IMR-90 (cell line): ENCODE results near the gene NADK.

Source experiments
- CEBPB ChIP-seq: IDR thresholded peaks from 2 replicates; pipeline ENCODE4 v1.6.1; 2012; ENCODE audit warnings: low read depth, low read length, improper control_type of control experiment
- CHD1 ChIP-seq: IDR thresholded peaks from 2 replicates; pipeline ENCODE4 v1.6.1; 2012; ENCODE audit warnings: low read depth, low read length, improper control_type of control experiment
- MAZ ChIP-seq: IDR thresholded peaks from 2 replicates; pipeline ENCODE4 v1.6.1; 2012; ENCODE audit warnings: low read depth, mild to moderate bottlenecking, low read length, improper control_type of control experiment, moderate library complexity, borderline replicate concordance
- MXI1 ChIP-seq: IDR thresholded peaks from 2 replicates; pipeline ENCODE4 v1.6.1; 2012; ENCODE audit warnings: low read depth, mild to moderate bottlenecking, low read length, moderate library complexity, borderline replicate concordance
- NFE2L2 ChIP-seq: fragments of 150-350 bp; IDR thresholded peaks from 2 replicates; pipeline ENCODE4 v1.6.1; 2016; ENCODE audit warnings: low read depth, mild to moderate bottlenecking, low read length
- POLR2A ChIP-seq: IDR thresholded peaks from 2 replicates; pipeline ENCODE4 v1.6.1; 2012; ENCODE audit warnings: mild to moderate bottlenecking, low read depth, low read length
- RFX5 ChIP-seq: IDR thresholded peaks from 2 replicates; pipeline ENCODE4 v1.8.0; 2012; ENCODE audit warnings: low read depth, mild to moderate bottlenecking, low read length, moderate library complexity
- USF2 ChIP-seq: fragments of 150-350 bp; IDR thresholded peaks from 2 replicates; pipeline ENCODE4 v1.6.1; 2017; ENCODE audit warnings: mild to moderate bottlenecking, antibody characterized with exemption, low read length, low read depth
- TF ChIP-seq, protein P1 (sequence below): conservative IDR thresholded peaks from 2 replicates; pipeline ENCODE4 v1.5.1; 2012; ENCODE audit warnings: mild to moderate bottlenecking, low read depth, low read length, improper control_type of control experiment
- TF ChIP-seq, protein P2 (sequence below): fragments of 150-350 bp; IDR thresholded peaks from 2 replicates; pipeline ENCODE4 v1.6.1; 2016; ENCODE audit warnings: low read depth, mild to moderate bottlenecking, low read length, moderate library complexity, borderline replicate concordance

DNA sequence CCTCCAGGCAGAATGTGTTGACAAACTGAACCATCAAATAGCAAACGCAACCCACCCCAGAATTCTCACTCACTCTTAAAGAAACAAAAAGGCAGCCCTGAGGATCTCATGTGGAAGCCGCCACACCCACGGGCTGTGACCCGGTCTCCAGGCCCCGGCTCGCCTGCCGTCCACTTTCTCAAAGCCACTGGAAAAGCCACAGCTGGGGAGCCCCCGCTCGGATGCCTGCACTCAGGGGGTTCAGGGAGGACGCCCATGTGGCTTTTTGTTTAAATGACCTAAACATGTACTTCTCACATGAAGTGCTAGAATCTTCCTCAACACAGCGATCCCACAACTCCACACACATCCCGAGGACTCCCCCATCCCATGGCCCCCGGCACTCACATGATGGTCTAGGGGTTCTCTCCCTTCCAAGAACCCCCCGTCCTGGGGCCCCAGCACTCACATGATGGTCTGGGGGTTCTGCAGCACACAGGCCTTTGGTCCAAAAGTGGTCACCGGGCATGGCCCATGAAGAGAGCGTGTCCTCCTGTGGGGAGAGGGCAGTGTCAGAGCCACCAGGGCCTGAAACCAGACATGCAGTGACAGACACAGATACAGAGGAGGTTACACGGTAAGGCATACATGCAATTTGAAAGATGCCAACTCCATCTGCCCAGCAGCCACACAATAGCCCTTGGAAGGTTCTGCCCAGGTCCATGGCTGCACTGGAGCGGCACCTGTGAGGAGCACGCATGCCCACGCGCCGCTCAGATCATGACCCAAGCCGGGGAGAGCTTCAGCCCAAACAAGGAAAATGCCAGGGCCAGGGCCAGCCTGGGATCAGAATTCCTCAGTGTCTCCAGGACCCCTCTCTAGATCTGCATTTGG, 16.5 kb downstream of the NADK start:
- TF ChIP-seq, protein P1, sequence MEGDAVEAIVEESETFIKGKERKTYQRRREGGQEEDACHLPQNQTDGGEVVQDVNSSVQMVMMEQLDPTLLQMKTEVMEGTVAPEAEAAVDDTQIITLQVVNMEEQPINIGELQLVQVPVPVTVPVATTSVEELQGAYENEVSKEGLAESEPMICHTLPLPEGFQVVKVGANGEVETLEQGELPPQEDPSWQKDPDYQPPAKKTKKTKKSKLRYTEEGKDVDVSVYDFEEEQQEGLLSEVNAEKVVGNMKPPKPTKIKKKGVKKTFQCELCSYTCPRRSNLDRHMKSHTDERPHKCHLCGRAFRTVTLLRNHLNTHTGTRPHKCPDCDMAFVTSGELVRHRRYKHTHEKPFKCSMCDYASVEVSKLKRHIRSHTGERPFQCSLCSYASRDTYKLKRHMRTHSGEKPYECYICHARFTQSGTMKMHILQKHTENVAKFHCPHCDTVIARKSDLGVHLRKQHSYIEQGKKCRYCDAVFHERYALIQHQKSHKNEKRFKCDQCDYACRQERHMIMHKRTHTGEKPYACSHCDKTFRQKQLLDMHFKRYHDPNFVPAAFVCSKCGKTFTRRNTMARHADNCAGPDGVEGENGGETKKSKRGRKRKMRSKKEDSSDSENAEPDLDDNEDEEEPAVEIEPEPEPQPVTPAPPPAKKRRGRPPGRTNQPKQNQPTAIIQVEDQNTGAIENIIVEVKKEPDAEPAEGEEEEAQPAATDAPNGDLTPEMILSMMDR, result no peak
- TF ChIP-seq CEBPB, result no peak
- no peak for TF ChIP-seq USF2
- TF ChIP-seq POLR2A, result no peak
- no peak for TF ChIP-seq MAZ
- TF ChIP-seq, protein P2, sequence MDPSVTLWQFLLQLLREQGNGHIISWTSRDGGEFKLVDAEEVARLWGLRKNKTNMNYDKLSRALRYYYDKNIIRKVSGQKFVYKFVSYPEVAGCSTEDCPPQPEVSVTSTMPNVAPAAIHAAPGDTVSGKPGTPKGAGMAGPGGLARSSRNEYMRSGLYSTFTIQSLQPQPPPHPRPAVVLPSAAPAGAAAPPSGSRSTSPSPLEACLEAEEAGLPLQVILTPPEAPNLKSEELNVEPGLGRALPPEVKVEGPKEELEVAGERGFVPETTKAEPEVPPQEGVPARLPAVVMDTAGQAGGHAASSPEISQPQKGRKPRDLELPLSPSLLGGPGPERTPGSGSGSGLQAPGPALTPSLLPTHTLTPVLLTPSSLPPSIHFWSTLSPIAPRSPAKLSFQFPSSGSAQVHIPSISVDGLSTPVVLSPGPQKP, result no peak
- no peak for TF ChIP-seq MXI1
- TF ChIP-seq CHD1, result no peak
- TF ChIP-seq RFX5, result no peak
- no peak for TF ChIP-seq NFE2L2
